Measurements from ENCODE around the gene SLC8A1. TPM values are rescaled to one million over a fixed set of nuclear protein-coding genes. Genes with fewer than 3 reads are reported as not detected.

The SLC8A1 gene
- total and polyA plus RNA-seq, 10 of the 15 experiments (the other 5 are each of a cell fraction or from before 2014, with no cell fraction given) = under 0.01 to 1.2 (median 0.01) TPM; not detected in 3

DNA sequence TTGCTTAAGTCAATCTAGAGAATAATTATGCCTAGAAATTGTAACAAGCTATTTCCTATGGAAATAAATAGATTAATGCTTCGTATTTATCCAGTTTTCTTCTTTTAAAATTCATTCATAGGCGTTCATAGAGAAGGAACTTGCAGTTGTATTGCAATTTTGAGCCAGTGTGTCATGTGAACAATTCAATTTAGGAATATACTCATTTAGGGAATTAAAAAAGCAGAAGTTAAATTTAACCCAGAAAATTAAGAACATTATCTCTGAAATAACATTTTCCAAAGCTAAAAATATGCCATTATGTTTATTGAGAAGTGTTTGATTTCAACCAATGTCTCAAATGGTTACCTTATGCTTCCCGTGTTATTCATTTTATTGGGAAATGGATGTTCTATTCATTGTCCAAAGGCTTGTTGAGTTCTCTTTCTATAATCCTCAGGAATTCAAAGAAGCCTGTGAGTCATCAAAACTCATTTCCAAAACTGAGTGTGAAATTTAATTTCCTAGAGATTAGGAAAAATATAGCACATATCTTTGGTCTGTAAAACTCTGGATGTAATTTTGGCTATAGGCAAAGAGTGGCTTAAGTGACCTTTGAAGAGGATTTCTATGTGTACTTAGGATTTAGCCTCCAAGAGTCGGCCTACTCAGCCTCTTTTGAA, 99.7 kb downstream of the SLC8A1 start (continued):
- TF ChIP-seq E2F8 (IDR thresholded peaks at IDR 0.05; ENCODE audit: low read depth, partially characterized antibody) = no peak
- no peak for TF ChIP-seq CBFB (IDR thresholded peaks at IDR 0.05; ENCODE audit: low read depth)
- TF ChIP-seq USF2 (IDR thresholded peaks at IDR 0.05; ENCODE audit: borderline replicate concordance, low read depth, low read length) = no peak
- no peak for TF ChIP-seq ZZZ3 (IDR thresholded peaks at IDR 0.05; ENCODE audit: control insufficient read depth, insufficient read length, low read depth)
- no peak for TF ChIP-seq SREBF1 (IDR thresholded peaks at IDR 0.05; ENCODE audit: low read length)
- TF ChIP-seq SUPT20H (IDR thresholded peaks at IDR 0.05; ENCODE audit: borderline replicate concordance, control insufficient read depth, low read depth, low read length) = no peak
- TF ChIP-seq ZNF217 (IDR thresholded peaks at IDR 0.05) = no peak
- no peak for TF ChIP-seq RCOR1 (conservative IDR thresholded peaks at IDR 0.05; ENCODE audit: low read depth, low read length)
- TF ChIP-seq SRF (IDR thresholded peaks at IDR 0.05; ENCODE audit: low read depth in 2 of 2, low read length in 2 of 2) = no peak
- TF ChIP-seq MYB (IDR thresholded peaks at IDR 0.05; ENCODE audit: borderline replicate concordance, low read depth, low read length) = no peak
- no peak for TF ChIP-seq CEBPZ (IDR thresholded peaks at IDR 0.05; ENCODE audit: low read depth, low read length)
- TF ChIP-seq SPI1 (IDR thresholded peaks at IDR 0.05; ENCODE audit: borderline replicate concordance, insufficient read depth, low read depth, low read length) = no peak

Measured in GM12878 (cell line).